Cortex of kidney (tissue), 1 donor: ENCODE data around the gene CACNG5.

Experiments used
- DNase-seq: peaks from one replicate; lab custom pipeline; 2025; lab: John Stamatoyannopoulos, UW

The CACNG5 gene

GRCh38 chr17:66834919-66835454 lies at the start of gene CACNG5:
TSS of gene CACNG5 (plus strand) at chr17:66835117. CDS start at chr17:66877333, 42,216 bp downstream.
- no peak for DNase-seq

DNA sequence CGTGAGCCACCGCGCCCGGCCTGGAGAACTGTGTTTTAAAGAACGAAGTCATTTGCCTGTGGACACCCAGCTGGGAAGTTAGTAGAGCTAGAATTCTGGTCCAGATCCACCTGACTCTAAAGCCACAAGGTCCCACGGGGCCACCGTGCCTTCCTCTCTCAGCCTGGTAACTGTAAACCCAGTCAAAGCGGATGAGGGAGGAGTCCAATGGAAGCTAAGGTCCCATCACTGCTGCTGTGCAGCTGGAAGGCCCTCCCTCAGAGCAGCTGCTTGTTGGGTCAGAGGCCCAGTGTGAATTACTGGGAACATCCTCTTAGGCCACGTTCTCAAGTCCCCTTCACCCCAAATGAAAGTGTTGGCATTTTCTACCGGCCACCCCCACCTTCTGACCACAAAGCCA lies 48.8 kb upstream of the CACNG5 start:
- DNase-seq = no peak

GRCh38 chr17:66787914-66788313 lies 47.0 kb upstream of the CACNG5 start:
- no peak for DNase-seq

DNA sequence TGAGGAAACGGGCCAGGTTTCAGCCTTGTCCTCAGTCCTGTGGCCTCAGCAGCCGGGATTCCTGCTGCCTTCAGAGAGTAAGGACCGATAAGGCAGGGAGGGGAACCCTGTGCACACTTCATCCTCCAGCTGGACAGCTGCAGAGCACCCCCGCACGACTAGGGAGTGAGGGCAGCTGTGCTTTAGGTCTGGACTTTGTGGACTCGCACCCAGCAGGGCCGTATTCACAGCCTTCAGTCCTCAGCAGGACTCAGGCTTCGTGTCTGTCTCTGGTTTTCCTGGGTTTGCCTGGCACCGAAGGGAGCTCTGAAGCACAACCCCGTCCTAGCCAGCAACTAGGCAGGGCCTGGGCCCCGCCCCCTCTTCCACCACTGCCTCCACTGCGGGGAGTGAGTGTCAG lies 45.8 kb upstream of the CACNG5 start:
- DNase-seq = no peak

- DNase-seq = no peak
These were observed 44.9 kb upstream of the CACNG5 start for GRCh38 chr17:66789961-66790437.

DNA sequence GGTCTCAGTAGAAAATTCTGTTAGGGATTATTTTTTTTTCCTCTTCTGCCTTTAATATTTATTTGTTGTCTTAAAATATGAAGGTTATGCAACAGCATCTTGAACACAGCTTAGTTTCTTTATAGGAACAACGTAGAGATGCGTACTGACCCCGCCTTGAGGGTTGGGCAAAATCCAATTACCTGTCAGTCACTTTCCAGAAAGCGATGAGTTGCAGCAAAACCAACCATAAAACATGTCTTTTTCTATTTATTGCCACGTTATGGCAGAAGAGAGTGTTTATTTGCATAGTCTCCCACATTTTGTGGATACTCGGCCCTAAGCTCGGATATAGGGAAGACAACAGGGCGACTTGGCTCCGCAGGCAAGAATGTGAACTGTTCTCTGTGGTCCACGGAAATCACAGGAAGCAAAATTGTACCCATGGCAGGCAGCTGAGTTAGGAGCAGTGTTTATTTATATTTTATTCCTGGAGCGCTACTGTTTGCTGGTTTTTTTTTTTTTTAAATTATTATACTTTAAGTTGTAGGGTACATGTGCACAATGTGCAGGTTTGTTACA lies 44.3 kb upstream of the CACNG5 start:
- DNase-seq = no peak

- DNase-seq = no peak
These were observed 43.6 kb upstream of the CACNG5 start for GRCh38 chr17:66791347-66791746.

DNA sequence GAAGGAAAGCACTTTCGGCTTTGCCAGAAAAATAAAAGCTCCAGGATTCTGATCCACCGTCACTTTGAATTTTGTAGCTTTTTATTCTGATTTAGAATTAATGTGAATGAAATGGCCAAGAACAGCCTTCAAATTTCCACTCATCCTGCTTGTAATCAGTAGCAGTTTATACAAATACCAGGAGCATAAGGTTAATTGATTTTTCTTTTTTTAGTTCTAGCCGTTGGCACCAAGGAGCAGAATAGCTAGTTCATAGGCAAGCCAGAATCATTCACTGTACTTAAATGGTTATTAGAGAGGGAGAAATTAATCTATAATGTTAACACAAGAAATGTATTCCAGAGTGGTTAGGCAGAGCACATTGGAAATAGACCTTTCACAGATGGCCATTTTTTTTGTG lies 41.1 kb upstream of the CACNG5 start:
- DNase-seq = no peak

DNA sequence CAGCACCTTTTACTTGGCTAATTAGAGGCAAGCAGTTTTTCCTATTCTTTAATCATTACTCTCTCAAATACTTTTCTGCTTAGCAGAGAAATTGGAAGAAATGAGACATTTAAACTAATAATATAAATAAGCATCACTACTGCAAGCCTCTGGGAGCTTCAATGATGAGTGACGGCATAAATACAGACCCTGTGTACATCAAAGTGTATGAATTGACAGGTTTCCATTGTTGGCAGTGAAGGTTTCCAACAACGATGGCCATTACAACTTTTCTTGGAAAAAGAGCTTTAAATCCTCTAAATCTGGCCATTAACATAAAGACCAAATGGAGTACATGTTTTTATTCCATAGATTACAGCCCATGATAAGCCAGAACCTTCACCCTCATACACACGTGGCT lies 39.4 kb upstream of the CACNG5 start:
- DNase-seq = no peak

GRCh38 chr17:66799849-66800537 lies 34.9 kb upstream of the CACNG5 start:
- no peak for DNase-seq

GRCh38 chr17:66803474-66803951 lies 31.4 kb upstream of the CACNG5 start:
- no peak for DNase-seq

DNA sequence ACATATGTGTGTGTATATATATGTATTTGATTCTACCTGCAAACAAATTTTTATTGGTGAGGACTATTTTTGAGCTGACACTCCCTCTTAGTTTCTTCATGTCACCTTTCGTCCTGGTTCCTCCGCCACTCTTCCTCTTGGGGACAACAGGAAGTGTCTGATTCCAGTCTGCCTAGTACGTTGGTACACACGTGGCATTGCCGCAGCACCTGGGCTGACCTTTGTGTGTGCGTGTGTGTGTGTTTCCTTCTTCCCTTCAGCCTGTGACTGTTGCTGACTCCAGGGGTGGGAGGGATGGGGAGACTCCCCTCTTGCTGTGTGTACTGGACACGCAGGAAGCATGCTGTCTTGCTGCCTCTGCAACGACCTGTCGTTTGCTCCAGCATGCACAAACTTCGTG lies 29.4 kb upstream of the CACNG5 start:
- no peak for DNase-seq

GRCh38 chr17:66807182-66807581 lies 27.7 kb upstream of the CACNG5 start:
- DNase-seq = no peak

- no peak for DNase-seq
These were observed 25.5 kb upstream of the CACNG5 start for GRCh38 chr17:66809408-66809807.

- no peak for DNase-seq
These were observed 23.8 kb upstream of the CACNG5 start for GRCh38 chr17:66810951-66811682.

DNA sequence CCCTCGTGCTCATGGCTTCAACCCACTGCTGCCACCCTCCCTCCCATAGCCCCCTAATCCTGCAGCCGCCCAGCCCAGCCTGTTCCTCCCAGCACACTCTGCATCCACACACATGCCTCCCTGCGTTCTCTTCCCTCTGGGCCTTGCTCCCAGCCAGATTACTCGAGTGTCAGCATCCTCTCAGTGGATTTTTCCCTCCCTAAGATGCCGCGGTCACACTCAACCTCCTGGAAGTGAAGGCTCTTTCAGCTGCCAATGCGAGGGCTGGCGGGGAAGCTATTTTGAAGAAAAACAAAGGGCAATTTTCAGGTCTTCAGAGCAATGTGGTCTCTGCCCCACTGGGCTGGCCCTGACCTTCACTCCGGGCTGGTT lies 23.2 kb upstream of the CACNG5 start:
- no peak for DNase-seq

DNA sequence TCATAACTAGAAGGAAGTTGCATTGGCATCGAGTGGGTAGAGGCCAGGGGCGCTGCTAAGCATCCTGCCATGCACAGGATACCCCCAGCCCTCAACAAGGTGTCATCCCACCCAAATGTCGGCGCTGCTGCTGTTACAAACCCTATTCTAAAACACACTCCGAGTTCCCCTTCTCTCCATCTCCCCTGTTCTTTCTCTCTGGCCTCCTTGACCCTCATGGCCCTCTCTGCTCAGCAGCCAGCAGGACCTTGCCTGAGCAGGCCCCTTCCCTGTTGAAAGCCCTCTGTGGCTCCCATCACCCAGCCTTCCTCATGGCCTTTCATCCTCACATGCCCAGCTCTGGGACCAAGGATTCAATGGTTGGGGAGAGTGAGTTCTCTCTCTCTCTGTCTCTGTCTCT lies 22.3 kb upstream of the CACNG5 start:
- DNase-seq = no peak

DNA sequence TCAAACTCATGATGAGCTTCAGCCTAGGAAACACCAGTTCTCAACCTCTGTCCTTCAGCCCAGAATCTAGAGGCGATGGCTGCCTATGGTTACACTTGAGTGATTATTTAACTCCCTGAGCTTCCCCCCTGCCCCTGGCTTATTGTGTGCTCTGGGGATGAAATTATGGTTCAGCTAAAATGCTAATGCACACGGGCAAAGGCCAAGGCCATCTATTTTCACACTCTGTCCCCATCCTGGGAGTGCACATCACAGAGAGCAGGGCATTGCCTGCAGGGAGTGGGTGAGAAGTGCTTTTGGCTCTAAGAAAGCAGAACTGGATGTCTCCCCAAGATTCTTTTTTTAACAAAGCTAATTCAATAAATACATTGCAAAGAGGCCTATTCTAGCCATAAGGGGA lies 21.6 kb upstream of the CACNG5 start:
- DNase-seq = no peak

DNA sequence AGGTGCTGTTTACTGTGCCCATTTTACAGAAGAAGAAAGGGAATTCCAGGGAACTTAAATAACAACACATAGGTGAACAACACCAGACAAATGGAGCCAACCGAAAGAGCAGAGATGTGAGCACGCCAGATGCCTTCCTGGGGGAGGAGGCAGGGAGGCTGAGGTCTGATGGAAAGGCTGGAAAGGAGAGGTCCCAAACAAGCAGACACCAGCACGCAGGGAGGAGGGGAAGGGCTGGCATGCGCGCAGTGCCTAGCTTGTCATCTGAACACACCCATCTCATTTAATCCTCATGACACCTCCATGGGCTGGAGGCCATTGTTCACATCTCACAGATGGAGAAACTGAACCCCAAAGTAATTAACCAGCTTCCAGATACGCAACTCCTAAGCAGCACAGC lies 20.9 kb upstream of the CACNG5 start:
- no peak for DNase-seq

- DNase-seq = no peak
These were observed 20.3 kb upstream of the CACNG5 start for GRCh38 chr17:66814570-66814969.

- DNase-seq = no peak
These were observed 17.2 kb upstream of the CACNG5 start for GRCh38 chr17:66817750-66818149.

DNA sequence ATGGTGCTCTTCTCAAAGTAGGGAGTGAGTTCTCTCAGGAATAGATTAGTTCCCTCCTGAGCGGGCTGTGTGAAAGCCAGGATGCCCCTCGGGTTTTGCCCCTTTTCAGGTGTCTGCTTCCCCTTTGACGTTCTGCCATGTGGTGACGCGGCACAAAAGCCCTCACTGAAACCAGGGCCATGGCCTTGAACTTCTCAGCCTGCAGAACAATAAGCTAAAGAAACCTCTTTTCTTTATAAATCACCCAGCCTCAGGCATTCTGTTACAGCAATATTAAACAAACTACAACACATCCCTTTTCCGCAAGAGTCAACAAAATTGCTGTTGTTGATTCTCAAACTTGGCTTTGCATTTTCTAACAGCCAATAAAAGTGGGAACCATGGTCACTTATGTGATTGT lies 15.5 kb upstream of the CACNG5 start:
- DNase-seq = no peak

GRCh38 chr17:66822009-66822408 lies 12.9 kb upstream of the CACNG5 start:
- no peak for DNase-seq
